ENCODE data around the gene PWWP2B. TPM values are rescaled to one million over a fixed set of nuclear protein-coding genes. Genes with fewer than 3 reads are reported as not detected.

The PWWP2B gene
- total RNA-seq, 1 experiment from 2014 or later: 10.0 TPM

DNA sequence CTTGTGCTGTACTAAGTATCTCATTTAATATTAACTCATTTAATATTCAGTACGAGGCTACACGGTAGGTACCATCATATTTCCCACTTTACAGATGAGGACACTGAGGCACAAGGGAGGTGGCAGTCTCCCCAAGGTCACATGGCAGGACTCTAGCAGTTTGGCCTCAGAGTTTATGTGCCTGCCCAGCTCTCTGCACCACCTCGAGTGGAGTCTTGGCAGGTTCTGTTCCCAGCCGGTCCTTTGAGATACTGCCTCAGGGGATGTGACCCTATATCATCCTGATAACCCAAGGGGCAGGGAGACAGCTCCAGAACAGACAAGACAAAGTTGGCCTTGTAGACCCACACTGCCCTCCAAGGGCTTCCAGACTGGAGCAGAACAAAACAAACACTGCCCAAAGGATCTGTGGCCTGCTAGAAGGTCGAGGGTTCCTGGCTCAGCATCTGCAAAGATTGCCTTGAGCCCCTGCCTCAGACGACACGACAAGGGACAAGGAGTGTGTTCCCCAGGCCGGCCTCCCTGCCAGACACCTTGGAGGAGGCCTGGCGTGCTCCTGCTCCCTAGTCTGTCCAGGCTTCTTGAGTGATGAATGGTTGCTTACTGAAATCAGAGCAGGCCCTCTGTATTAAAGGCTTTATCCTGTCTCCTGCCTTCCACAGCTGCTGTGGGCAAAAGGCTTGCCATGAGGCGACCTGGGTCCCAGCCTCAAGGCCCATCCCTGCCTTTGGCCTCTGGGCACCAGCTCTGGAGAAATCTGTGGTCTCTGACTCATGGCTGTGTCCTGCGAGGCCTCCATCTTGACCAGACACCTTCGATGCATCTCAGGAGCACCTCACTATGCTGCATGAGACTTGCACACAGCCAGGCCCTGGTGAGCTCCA lies 3.9 kb upstream of the PWWP2B start:
- Mint-ChIP-seq H3K27me3 (ENCODE audit: insufficient read depth, unreplicated experiment) (no peaks in the 10 kb centered on the region), H3K36me3 (ENCODE audit: insufficient read depth, unreplicated experiment) (no peaks in the 10 kb centered on the region), H3K4me1 (ENCODE audit: insufficient read depth, unreplicated experiment) (peaks cover 11% of the 10 kb centered on the region), H3K27ac (ENCODE audit: low read depth, unreplicated experiment) (peak overlapping the region; percentile 31), H3K4me3 (ENCODE audit: unreplicated experiment) (no peak overlapping the region), H3K9me3 (ENCODE audit: unreplicated experiment) (peaks cover 12% of the 10 kb centered on the region)
- DNase-seq (ENCODE audit: unreplicated experiment): peak; percentile 52
- intact Hi-C loops (cut with micrococcal nuclease): no loop called here
- ChIA-PET POLR2A (interaction anchor here (0.7 kb wide), 1 partner anchor 339 kb away, joined by 3 read pairs; no protein-coding TSS in a partner anchor), CTCF (interaction anchor here (0.6 to 1.3 kb wide), 3 partner anchors 13 to 66 kb away, joined by 5 read pairs; no protein-coding TSS in a partner anchor)
- no TSS peak for BruUV-seq (replicated peaks)
- TF ChIP-seq, protein P1, sequence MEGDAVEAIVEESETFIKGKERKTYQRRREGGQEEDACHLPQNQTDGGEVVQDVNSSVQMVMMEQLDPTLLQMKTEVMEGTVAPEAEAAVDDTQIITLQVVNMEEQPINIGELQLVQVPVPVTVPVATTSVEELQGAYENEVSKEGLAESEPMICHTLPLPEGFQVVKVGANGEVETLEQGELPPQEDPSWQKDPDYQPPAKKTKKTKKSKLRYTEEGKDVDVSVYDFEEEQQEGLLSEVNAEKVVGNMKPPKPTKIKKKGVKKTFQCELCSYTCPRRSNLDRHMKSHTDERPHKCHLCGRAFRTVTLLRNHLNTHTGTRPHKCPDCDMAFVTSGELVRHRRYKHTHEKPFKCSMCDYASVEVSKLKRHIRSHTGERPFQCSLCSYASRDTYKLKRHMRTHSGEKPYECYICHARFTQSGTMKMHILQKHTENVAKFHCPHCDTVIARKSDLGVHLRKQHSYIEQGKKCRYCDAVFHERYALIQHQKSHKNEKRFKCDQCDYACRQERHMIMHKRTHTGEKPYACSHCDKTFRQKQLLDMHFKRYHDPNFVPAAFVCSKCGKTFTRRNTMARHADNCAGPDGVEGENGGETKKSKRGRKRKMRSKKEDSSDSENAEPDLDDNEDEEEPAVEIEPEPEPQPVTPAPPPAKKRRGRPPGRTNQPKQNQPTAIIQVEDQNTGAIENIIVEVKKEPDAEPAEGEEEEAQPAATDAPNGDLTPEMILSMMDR (IDR thresholded peaks at IDR 0.05; ENCODE audit: unreplicated experiment): no peak

DNA sequence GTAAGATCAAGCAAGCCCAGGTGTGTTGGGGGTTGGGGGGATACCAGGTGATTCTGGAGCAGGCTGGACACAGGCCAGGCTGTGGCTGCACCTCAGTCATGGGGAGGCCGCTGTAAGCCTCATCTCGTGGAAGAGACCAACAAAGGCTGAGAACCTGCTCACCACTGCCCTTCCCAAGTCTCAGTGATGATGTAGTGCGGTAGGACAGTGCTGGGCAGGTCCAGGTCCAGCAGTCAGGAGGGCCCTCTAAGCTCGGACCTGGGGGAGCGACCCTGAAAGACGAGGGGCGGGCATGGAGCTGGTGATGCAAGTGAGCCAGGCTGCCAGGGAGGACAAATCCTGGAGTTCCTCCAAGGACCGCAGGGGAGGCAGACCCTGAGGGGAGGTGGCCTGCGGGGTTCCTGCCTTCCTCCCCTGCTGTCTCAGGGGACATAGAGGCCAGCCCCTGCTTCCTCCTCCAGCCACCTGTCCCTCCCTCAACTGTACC lies 3.3 kb upstream of the PWWP2B start:
- ChIA-PET CTCF (interaction anchor here (1.2 to 1.3 kb wide), 2 partner anchors 61 to 65 kb away, joined by 5 read pairs; no protein-coding TSS in a partner anchor), POLR2A (no interaction called here)
- Mint-ChIP-seq H3K27ac (ENCODE audit: low read depth, unreplicated experiment) (peak overlapping the region; percentile 31), H3K9me3 (ENCODE audit: unreplicated experiment) (peaks cover 12% of the 10 kb centered on the region), H3K4me3 (ENCODE audit: unreplicated experiment) (no peak overlapping the region), H3K27me3 (ENCODE audit: insufficient read depth, unreplicated experiment) (no peaks in the 10 kb centered on the region), H3K4me1 (ENCODE audit: insufficient read depth, unreplicated experiment) (peaks cover 11% of the 10 kb centered on the region), H3K36me3 (ENCODE audit: insufficient read depth, unreplicated experiment) (no peaks in the 10 kb centered on the region)
- DNase-seq (ENCODE audit: unreplicated experiment): no peak
- TF ChIP-seq, protein P1 (IDR thresholded peaks at IDR 0.05; ENCODE audit: unreplicated experiment): no peak
- intact Hi-C loops (cut with micrococcal nuclease): no loop called here
- no TSS peak for BruUV-seq (replicated peaks)

DNA sequence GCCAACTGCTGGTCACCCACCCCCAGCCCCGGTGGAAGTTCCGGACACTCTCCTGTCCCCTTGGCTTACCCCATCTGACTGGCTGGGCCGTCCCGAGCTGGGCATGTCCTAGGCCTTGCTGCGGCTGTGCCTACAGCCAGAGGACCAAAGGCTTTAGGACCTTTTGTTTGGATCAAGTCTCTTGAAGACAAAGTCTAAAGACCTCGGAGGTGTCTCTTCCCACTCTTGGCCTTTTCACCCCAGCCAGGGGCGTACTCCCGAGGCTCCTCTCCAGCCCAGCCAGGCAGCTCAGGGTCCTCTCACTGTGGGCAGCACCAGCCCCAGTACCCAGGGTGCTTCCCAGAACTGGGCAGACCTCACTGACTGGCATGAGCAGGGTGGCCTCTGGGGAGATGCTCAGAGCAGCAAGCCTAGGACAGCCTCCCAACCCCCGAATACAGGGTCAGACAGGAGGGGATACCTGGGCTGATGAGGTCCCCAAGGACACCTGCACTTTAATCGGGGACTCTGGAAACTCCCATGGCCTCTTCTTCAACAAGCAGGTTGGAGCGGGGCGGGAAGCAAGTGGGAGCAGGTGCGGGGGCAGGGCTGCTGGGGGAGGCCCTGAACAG lies 2.7 kb upstream of the PWWP2B start:
- TF ChIP-seq, protein P1 (IDR thresholded peaks at IDR 0.05; ENCODE audit: unreplicated experiment): no peak
- Mint-ChIP-seq H3K9me3 (ENCODE audit: unreplicated experiment) (peaks cover 12% of the 10 kb centered on the region), H3K27me3 (ENCODE audit: insufficient read depth, unreplicated experiment) (no peaks in the 10 kb centered on the region), H3K4me3 (ENCODE audit: unreplicated experiment) (no peak overlapping the region), H3K4me1 (ENCODE audit: insufficient read depth, unreplicated experiment) (peaks cover 11% of the 10 kb centered on the region), H3K36me3 (ENCODE audit: insufficient read depth, unreplicated experiment) (no peaks in the 10 kb centered on the region), H3K27ac (ENCODE audit: low read depth, unreplicated experiment) (no peak overlapping the region)
- ChIA-PET POLR2A (no interaction called here), CTCF (interaction anchor here (1.2 to 1.3 kb wide), 2 partner anchors 61 to 65 kb away, joined by 5 read pairs; no protein-coding TSS in a partner anchor)
- DNase-seq (ENCODE audit: unreplicated experiment): no peak
- BruUV-seq (replicated peaks): no TSS peak
- intact Hi-C loops (cut with micrococcal nuclease): no loop called here

All from MCF 10A (cell line).